A673 (cell line): ENCODE results near the gene KIR2DL4. TPM values are rescaled to one million over a fixed set of nuclear protein-coding genes. Genes with fewer than 3 reads are reported as not detected.
"Not testable (repeated sequence)": the region's sequence is repeated elsewhere in the genome, so short reads cannot be mapped to it uniquely, and the experiment has no call there.

Experiments used
- BruUV-seq: library from RNA; stranded (reverse); fragments of 400-500 nt; replicated peaks from 2 replicates; lab custom pipeline; 2021; lab: Mats Ljungman, UMichigan
- CTCF ChIA-PET: fragments of 300-600 bp; sonication (Branson Sonifier 250); formaldehyde crosslinking; loops from one replicate; lab custom pipeline; 2022; ENCODE audit warnings: antibody characterized with exemption; lab: Charles Lee
- POLR2A ChIA-PET: fragments of 300-600 bp; sonication (Branson Sonifier 250); formaldehyde crosslinking; loops from one replicate; lab custom pipeline; 2022; ENCODE audit warnings: antibody characterized with exemption; ENCODE audit not compliant: low non-redundant PET; lab: Charles Lee
- DNase-seq: peaks from one replicate; pipeline ENCODE4 v3.0.0-alpha.2; 2015; ENCODE audit warnings: low spot score
- H3K27ac ChIP-seq: fragments of 200-600 bp; sonication (generic); 2 replicates; pipeline ENCODE4 v1.5.1; 2016; ENCODE audit warnings: mixed run types, low read depth, mild to moderate bottlenecking, mixed read lengths, antibody characterized with exemption, low read length; ENCODE audit not compliant: poor library complexity, severe bottlenecking
- H3K27me3 ChIP-seq: fragments of 200-600 bp; sonication (generic); replicated peaks from 2 replicates; pipeline ENCODE4 v1.6.1; 2017; ENCODE audit warnings: mixed run types, low read depth, mild to moderate bottlenecking, mixed read lengths, antibody characterized with exemption, low read length; ENCODE audit not compliant: insufficient read depth, poor library complexity
- H3K36me3 ChIP-seq: fragments of 200-600 bp; sonication (generic); 2 replicates; pipeline ENCODE4 v1.6.1; 2016; ENCODE audit warnings: mixed run types, mild to moderate bottlenecking, mixed read lengths, antibody characterized with exemption, low read length; ENCODE audit not compliant: insufficient read depth, poor library complexity, severe bottlenecking
- H3K4me1 ChIP-seq: fragments of 200-600 bp; sonication (generic); 2 replicates; pipeline ENCODE4 v1.6.1; 2017; ENCODE audit warnings: mixed run types, mild to moderate bottlenecking, mixed read lengths, antibody characterized with exemption, low read length; ENCODE audit not compliant: insufficient read depth, poor library complexity, severe bottlenecking
- H3K4me3 ChIP-seq: fragments of 200-600 bp; sonication (generic); 2 replicates; pipeline ENCODE4 v1.5.1; 2016; ENCODE audit warnings: low read depth, mixed run types, mild to moderate bottlenecking, mixed read lengths, low read length; ENCODE audit not compliant: poor library complexity, severe bottlenecking
- H3K9me3 ChIP-seq: fragments of 200-600 bp; sonication (generic); 2 replicates; pipeline ENCODE4 v1.6.1; 2016; ENCODE audit warnings: mixed run types, low read depth, mild to moderate bottlenecking, mixed read lengths, antibody characterized with exemption, low read length; ENCODE audit not compliant: poor library complexity, severe bottlenecking
- intact Hi-C: fragments of 100-400 bp; cut with micrococcal nuclease; formaldehyde crosslinking; loops from one replicate; pipeline ENCODE4 v1.10.0; 2022; ENCODE audit not compliant: unreplicated experiment
- total RNA-seq: library from RNA; stranded (reverse); gene quantifications from 2 replicates; pipeline ENCODE4 v1.2.3, GENCODE V29; 2021

The KIR2DL4 gene
- total RNA-seq, 1 experiment from 2014 or later: not detected

GRCh38 chr19:54770511-54770910, 32.9 kb upstream of the KIR2DL4 start:
- H3K4me1 ChIP-seq, H3K27ac ChIP-seq, POLR2A ChIA-PET, CTCF ChIA-PET, H3K36me3 ChIP-seq, BruUV-seq, H3K27me3 ChIP-seq, H3K4me3 ChIP-seq, H3K9me3 ChIP-seq, DNase-seq: not testable (repeated sequence)
- intact Hi-C loops: loop anchor here (5.0 kb wide), 1 partner anchor 77 kb away; no protein-coding TSS in a partner anchor

GRCh38 chr19:54771018-54771960, 32.1 kb upstream of the KIR2DL4 start:
- H3K27me3 ChIP-seq, DNase-seq, H3K27ac ChIP-seq, POLR2A ChIA-PET, BruUV-seq, H3K9me3 ChIP-seq, CTCF ChIA-PET, H3K36me3 ChIP-seq, H3K4me3 ChIP-seq, H3K4me1 ChIP-seq: not testable (repeated sequence)
- intact Hi-C loops: loop anchor here (5.0 kb wide), 1 partner anchor 76 kb away; no protein-coding TSS in a partner anchor

DNA sequence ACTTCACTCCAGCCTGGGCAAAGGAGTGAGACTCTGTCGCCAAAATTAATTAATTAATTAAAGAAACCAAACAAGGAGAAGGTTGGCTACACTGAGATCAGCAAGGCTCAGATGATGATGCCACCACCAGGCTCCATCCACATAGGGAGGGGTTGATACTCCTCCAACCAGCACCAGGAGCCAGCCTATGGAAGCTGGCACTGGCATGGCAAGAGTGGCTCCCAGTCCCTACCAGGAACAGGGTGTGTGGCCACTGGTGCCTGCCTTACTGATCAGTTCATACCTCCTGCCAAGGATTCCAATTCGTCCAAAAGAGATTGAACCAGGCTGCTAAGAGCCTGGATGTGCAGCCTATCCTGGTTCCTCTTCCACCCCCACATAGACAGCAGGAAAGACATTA, 30.7 kb upstream of the KIR2DL4 start:
- H3K27ac ChIP-seq, H3K4me3 ChIP-seq, H3K9me3 ChIP-seq, H3K27me3 ChIP-seq, CTCF ChIA-PET, DNase-seq, H3K4me1 ChIP-seq, POLR2A ChIA-PET, BruUV-seq, H3K36me3 ChIP-seq: not testable (repeated sequence)
- intact Hi-C loops: loop anchor here (5.0 kb wide), 1 partner anchor 75 kb away; no protein-coding TSS in a partner anchor

GRCh38 chr19:54775095-54775815, 28.2 kb upstream of the KIR2DL4 start:
- BruUV-seq, H3K27me3 ChIP-seq, intact Hi-C loops, POLR2A ChIA-PET, DNase-seq, H3K27ac ChIP-seq, H3K4me3 ChIP-seq, H3K36me3 ChIP-seq, H3K9me3 ChIP-seq, H3K4me1 ChIP-seq, CTCF ChIA-PET: not testable (repeated sequence)

DNA sequence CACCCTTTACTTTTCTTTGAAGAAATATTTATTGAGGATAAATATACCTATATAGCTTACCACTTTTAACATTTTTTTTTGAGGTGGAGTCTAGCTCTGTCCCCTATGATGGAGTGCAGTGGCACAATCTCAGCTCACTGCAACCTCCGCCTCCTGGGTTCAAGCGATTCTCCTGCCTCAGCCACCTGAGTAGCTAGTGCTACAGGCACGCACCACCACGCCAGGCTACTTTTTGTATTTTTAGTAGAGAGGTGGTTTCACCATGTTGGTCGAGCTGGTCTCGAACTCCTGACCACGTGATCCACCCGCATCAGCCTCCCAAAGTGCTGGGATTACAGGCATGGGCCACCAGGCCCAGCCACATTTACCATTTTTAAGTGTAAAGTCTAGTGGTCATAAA, 27.6 kb upstream of the KIR2DL4 start:
- H3K36me3 ChIP-seq, H3K9me3 ChIP-seq, BruUV-seq, POLR2A ChIA-PET, H3K4me3 ChIP-seq, H3K27me3 ChIP-seq, H3K27ac ChIP-seq, intact Hi-C loops, CTCF ChIA-PET, DNase-seq, H3K4me1 ChIP-seq: not testable (repeated sequence)

DNA sequence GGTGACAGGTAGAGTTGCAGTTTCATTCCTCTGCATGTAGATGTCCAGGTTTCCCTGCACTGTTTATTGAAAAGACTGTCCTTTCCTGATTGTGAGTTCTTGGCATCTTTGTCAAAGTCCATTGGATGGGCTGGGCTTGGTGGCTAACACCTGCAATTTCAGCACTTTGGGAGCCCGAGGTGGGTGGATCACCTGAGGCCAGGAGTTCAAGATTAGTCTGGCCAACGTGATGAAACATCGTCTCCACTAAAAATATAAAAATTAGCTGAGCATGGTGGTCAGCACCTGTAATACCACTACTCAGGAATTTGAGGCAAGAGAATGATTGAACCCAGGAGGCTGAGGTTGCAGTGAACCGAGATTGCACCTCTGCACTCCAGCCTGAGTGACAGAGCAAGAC, 25.6 kb upstream of the KIR2DL4 start:
- H3K36me3 ChIP-seq, BruUV-seq, POLR2A ChIA-PET, H3K4me3 ChIP-seq, H3K27me3 ChIP-seq, H3K9me3 ChIP-seq, intact Hi-C loops, H3K4me1 ChIP-seq, DNase-seq, CTCF ChIA-PET, H3K27ac ChIP-seq: not testable (repeated sequence)

DNA sequence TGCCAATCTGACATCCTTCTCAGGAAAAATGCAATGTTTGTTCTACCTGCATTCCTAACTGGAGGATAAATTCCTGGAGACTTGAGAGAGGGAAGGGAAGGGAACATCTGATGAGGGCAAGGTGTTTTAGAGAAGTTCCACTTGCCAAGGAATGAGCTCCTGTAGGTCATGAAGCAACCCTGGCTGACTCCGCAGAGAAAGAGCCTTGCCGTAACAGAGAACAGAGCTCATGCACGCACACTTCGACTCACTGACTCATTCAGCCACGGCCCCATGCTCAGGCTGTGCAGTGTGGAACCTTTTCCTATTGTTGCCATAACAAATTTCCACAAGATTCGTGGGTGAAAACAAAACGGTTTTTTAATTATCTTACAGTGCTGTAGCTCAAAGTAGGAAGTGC, 24.5 kb upstream of the KIR2DL4 start:
- H3K9me3 ChIP-seq, H3K4me1 ChIP-seq, H3K4me3 ChIP-seq, H3K27me3 ChIP-seq, H3K36me3 ChIP-seq, DNase-seq, intact Hi-C loops, CTCF ChIA-PET, BruUV-seq, POLR2A ChIA-PET, H3K27ac ChIP-seq: not testable (repeated sequence)
